B cell (primary cell): ENCODE results near the gene DENND10. TPM values are rescaled to one million over a fixed set of nuclear protein-coding genes. Genes with fewer than 3 reads are reported as not detected.
"Not testable (repeated sequence)": the region's sequence is repeated elsewhere in the genome, so short reads cannot be mapped to it uniquely, and the experiment has no call there.

ENCODE experiments used
- ATAC-seq: fragments of 200-7000 bp; cut with Tn5 transposase; one replicate; pipeline ENCODE4 v1.10.0; 2021; ENCODE audit warnings: low read depth, mild to moderate bottlenecking, moderate number of reproducible peaks, moderate library complexity
- CTCF ChIA-PET: fragments of 350-600 bp; sonication (Branson Sonifier 250); formaldehyde crosslinking; loops from one replicate; lab custom pipeline; 2021; ENCODE audit warnings: antibody characterized with exemption, inconsistent platforms; lab: Charles Lee
- POLR2A ChIA-PET: fragments of 350-600 bp; sonication (Branson Sonifier 250); formaldehyde crosslinking; loops from one replicate; lab custom pipeline; 2021; ENCODE audit warnings: antibody characterized with exemption; lab: Charles Lee
- DNase-seq: peaks from one replicate; pipeline ENCODE4 v3.0.0; 2013
- H2AFZ ChIP-seq: 2 replicates; pipeline ENCODE4 v1.6.1; 2012; ENCODE audit warnings: mild to moderate bottlenecking, low read depth, low read length; ENCODE audit not compliant: insufficient read depth, poor library complexity, severe bottlenecking
- H3K27ac ChIP-seq, 2 donors: 1 replicate in 1 of 2; 2 replicates in 1 of 2; pipeline ENCODE4 v1.5.1; 2012 to 2013; ENCODE audit warnings: low read length in 2 of 2, mild to moderate bottlenecking in 2 of 2, moderate library complexity in 1 of 2
- H3K27me3 ChIP-seq, 4 experiments: fragments of 200-600 bp in 1 of 4; sonication (generic) in 1 of 4; replicated peaks in 1 of 4; 1 replicate in 2 of 4; 2 replicates in 2 of 4; pipeline versions ENCODE4 v1.6.1 to v1.7.0; 2013 to 2016; ENCODE audit warnings: low read length in 3 of 4, mild to moderate bottlenecking in 2 of 4, mixed read lengths in 1 of 4, moderate library complexity in 1 of 4; ENCODE audit not compliant: insufficient read depth in 4 of 4, control insufficient read depth in 3 of 4; ENCODE audit errors: control extremely low read depth in 1 of 4
- H3K36me3 ChIP-seq, 2 experiments: replicated peaks in 1 of 2; 1 replicate in 1 of 2; 2 replicates in 1 of 2; pipeline versions ENCODE4 v1.6.1 to v1.7.1; 2013; ENCODE audit warnings: low read length in 1 of 2; ENCODE audit not compliant: insufficient read depth in 2 of 2, control insufficient read depth in 1 of 2; ENCODE audit errors: control extremely low read depth in 1 of 2, extremely low read depth in 1 of 2
- H3K4me1 ChIP-seq, 2 donors: fragments of 200-600 bp in 1 of 2; sonication (generic) in 1 of 2; 1 replicate in 1 of 2; 2 replicates in 1 of 2; pipeline versions ENCODE4 v1.5.1 to v1.6.1; 2013 to 2017; ENCODE audit warnings: low read length in 2 of 2; ENCODE audit not compliant: control insufficient read depth in 2 of 2, insufficient read depth in 2 of 2
- H3K4me2 ChIP-seq: replicated peaks from 2 replicates; pipeline ENCODE3; 2012; ENCODE audit warnings: mild to moderate bottlenecking, low read depth, low read length; ENCODE audit not compliant: poor library complexity, severe bottlenecking
- H3K4me3 ChIP-seq, 5 experiments: fragments of 200-600 bp in 1 of 5; sonication (generic) in 1 of 5; 1 replicate in 3 of 5; 2 replicates in 2 of 5; pipeline versions ENCODE4 v1.5.1 to v1.7.0; 2011 to 2016; ENCODE audit warnings: low read length in 4 of 5, mild to moderate bottlenecking in 4 of 5, low read depth in 2 of 5, control low read depth in 1 of 5, moderate library complexity in 1 of 5; ENCODE audit not compliant: insufficient read depth in 1 of 5; ENCODE audit errors: control extremely low read depth in 1 of 5, extremely low read depth in 1 of 5
- H3K79me2 ChIP-seq: fragments of 200-600 bp; sonication (generic); one replicate; pipeline ENCODE4 v1.6.0; 2016; ENCODE audit warnings: low read length; ENCODE audit not compliant: control insufficient read depth, insufficient read depth
- H3K9ac ChIP-seq: fragments of 200-600 bp; sonication (generic); 2 replicates; pipeline ENCODE4 v1.6.1; 2017; ENCODE audit warnings: mild to moderate bottlenecking, low read length, moderate library complexity
- H3K9me3 ChIP-seq, 3 donors: one replicate each; pipeline versions ENCODE4 v1.6.1 to v1.7.1; 2013; ENCODE audit warnings: low read length in 2 of 3; ENCODE audit not compliant: control insufficient read depth in 2 of 3, insufficient read depth in 1 of 3; ENCODE audit errors: control extremely low read depth in 1 of 3
- H4K20me1 ChIP-seq: 2 replicates; pipeline ENCODE4 v1.6.0; 2012; ENCODE audit warnings: mild to moderate bottlenecking, low read length; ENCODE audit not compliant: insufficient read depth, control insufficient read depth, poor library complexity, severe bottlenecking
- H3K27ac Mint-ChIP-seq: one replicate; pipeline ENCODE4 v1.8.0; 2021; ENCODE audit warnings: mixed read lengths
- H3K27me3 Mint-ChIP-seq: one replicate; pipeline ENCODE4 v1.8.0; 2021; ENCODE audit warnings: mixed read lengths
- H3K4me1 Mint-ChIP-seq: one replicate; pipeline ENCODE4 v1.8.0; 2021; ENCODE audit warnings: mixed read lengths
- H3K4me3 Mint-ChIP-seq: one replicate; pipeline ENCODE4 v1.8.0; 2021; ENCODE audit warnings: mixed read lengths
- H3K9me3 Mint-ChIP-seq: one replicate; pipeline ENCODE4 v1.8.0; 2022; ENCODE audit warnings: mixed read lengths; ENCODE audit not compliant: insufficient read depth
- EZH2 ChIP-seq: IDR thresholded peaks from 2 replicates; pipeline ENCODE4 v1.6.1; 2012; ENCODE audit warnings: borderline replicate concordance, low read depth, mild to moderate bottlenecking, moderate library complexity, low read length; ENCODE audit not compliant: insufficient read depth, poor library complexity, severe bottlenecking
- WGBS: methylation state at CpG from one replicate; pipeline ENCODE4 v1.1.5; 2013; ENCODE audit warnings: missing lambda C conversion rate; ENCODE audit not compliant: insufficient coverage; 5-methylcytosine and 5-hydroxymethylcytosine counted together
- intact Hi-C: fragments of 100-400 bp; cut with micrococcal nuclease; formaldehyde crosslinking; loops from one replicate; pipeline ENCODE4 v1.10.0; 2022
- polyA plus RNA-seq: library from polyadenylated mRNA; depleted of rRNA; stranded (reverse); fragments of >200 nt; gene quantifications from 2 replicates; pipeline ENCODE4 v1.2.3, GENCODE V29; 2012
- total RNA-seq, 2 donors: library from RNA; stranded (reverse); fragments of 120-200 nt in 1 of 2; gene quantifications; 1 replicate in 1 of 2; 2 replicates in 1 of 2; pipeline versions ENCODE4 v1.2.3 to v1.2.4, GENCODE V29; 2013 to 2022
- TF ChIP-seq, protein P1 (sequence below): fragments of 200-600 bp; IDR thresholded peaks from one replicate; pipeline ENCODE4 v1.8.0; 2022; ENCODE audit warnings: antibody characterized with exemption, mild to moderate bottlenecking

The DENND10 gene
- total and polyA plus RNA-seq, 2 donors (not counting 1 experiment from before 2014, with no cell fraction given): 16.6 to 24.4 TPM

DNA sequence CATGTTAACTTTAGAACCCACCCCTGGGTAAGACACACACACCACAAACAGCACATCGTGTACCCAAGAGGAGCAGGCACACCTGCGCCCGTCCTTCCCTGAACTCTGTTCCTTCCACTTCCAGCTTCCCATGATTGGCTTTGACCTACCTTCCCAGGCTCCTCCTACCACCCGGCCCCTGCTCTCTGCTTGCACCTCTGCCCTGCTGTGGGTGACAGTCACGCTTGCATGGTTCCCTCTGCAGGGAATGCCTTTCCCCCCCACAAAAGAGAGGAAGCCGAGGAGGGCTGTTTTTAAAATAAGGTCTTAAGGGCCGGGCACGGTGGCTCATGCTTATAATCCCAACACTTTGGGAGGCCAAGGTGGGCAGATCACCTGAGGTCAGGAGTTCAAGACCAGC lies 45.2 kb downstream of the DENND10 start:
- no peak overlapping the region for H3K4me3 ChIP-seq
- TF ChIP-seq, protein P1, sequence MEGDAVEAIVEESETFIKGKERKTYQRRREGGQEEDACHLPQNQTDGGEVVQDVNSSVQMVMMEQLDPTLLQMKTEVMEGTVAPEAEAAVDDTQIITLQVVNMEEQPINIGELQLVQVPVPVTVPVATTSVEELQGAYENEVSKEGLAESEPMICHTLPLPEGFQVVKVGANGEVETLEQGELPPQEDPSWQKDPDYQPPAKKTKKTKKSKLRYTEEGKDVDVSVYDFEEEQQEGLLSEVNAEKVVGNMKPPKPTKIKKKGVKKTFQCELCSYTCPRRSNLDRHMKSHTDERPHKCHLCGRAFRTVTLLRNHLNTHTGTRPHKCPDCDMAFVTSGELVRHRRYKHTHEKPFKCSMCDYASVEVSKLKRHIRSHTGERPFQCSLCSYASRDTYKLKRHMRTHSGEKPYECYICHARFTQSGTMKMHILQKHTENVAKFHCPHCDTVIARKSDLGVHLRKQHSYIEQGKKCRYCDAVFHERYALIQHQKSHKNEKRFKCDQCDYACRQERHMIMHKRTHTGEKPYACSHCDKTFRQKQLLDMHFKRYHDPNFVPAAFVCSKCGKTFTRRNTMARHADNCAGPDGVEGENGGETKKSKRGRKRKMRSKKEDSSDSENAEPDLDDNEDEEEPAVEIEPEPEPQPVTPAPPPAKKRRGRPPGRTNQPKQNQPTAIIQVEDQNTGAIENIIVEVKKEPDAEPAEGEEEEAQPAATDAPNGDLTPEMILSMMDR: no peak
- no peak for TF ChIP-seq EZH2
- Mint-ChIP-seq H3K27ac (no peak overlapping the region), H3K4me3 (no peak overlapping the region), H3K4me1 (no peaks in the 10 kb centered on the region), H3K9me3 (no peaks in the 10 kb centered on the region), H3K27me3 (no peaks in the 10 kb centered on the region)
- 94% methylated on average over 5 of the region's 8 CpGs for WGBS
- H2AFZ ChIP-seq: no peak overlapping the region
- H3K4me2 ChIP-seq: no peak overlapping the region
- H3K27me3 ChIP-seq: no peaks in the 10 kb centered on the region
- H3K9ac ChIP-seq: no peak overlapping the region
- CTCF ChIA-PET: no interaction called here
- H3K36me3 ChIP-seq: peaks cover 1 to 29% of the 10 kb centered on the region in 2 experiments
- peaks cover 0 to 1% (median 0%) of the 10 kb centered on the region in 3 donors for H3K9me3 ChIP-seq
- no peaks in the 10 kb centered on the region for H4K20me1 ChIP-seq
- no peak overlapping the region for H3K27ac ChIP-seq
- no peaks in the 10 kb centered on the region for H3K4me1 ChIP-seq
- DNase-seq (no peak), ATAC-seq (no peak)
- intact Hi-C loops: no loop called here
- no peaks in the 10 kb centered on the region for H3K79me2 ChIP-seq
- POLR2A ChIA-PET: no interaction called here

DNA sequence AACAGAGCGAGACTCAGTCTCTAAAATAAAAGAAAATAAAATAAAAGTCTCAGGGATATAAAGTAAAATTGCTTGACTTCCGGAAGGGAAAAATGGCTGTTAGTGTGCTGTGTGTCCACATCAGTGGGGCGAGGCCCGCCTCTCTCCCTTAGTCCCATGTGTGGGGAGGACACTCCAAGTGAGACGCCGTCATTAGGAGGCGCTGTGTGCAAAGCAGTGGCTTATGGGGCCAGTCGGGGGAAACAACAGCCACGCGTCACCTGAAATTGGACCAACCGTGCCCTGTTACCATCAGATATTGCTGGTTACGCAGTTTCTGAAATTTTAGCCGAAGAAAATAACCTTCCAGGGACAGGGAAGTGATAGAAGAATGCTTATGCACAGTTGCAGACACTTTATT lies 45.8 kb downstream of the DENND10 start:
- no peak for ATAC-seq
- Histone ChIP-seq H3K4me1 (no peaks in the 10 kb centered on the region), H4K20me1 (no peaks in the 10 kb centered on the region), H3K9ac (no peak overlapping the region), H3K27ac (no peak overlapping the region), H3K27me3 (no peaks in the 10 kb centered on the region), H3K79me2 (no peaks in the 10 kb centered on the region), H3K9me3 (peaks cover 0 to 1% (median 0%) of the 10 kb centered on the region in 3 donors), H3K36me3 (peaks cover 3 to 33% of the 10 kb centered on the region in 2 experiments), H3K4me2 (no peak overlapping the region), H3K4me3 (no peak overlapping the region), H2AFZ (no peak overlapping the region)
- H3K27me3 Mint-ChIP-seq: no peaks in the 10 kb centered on the region
- H3K9me3 Mint-ChIP-seq: no peaks in the 10 kb centered on the region
- intact Hi-C loops: no loop called here
- ChIA-PET POLR2A (no interaction called here), CTCF (no interaction called here)
- no peak for DNase-seq
- H3K27ac Mint-ChIP-seq: no peak overlapping the region
- no peak overlapping the region for H3K4me3 Mint-ChIP-seq
- TF ChIP-seq, protein P1: no peak
- TF ChIP-seq EZH2: no peak
- H3K4me1 Mint-ChIP-seq: no peaks in the 10 kb centered on the region
- WGBS: 91% methylated on average over 9 of the region's 13 CpGs

DNA sequence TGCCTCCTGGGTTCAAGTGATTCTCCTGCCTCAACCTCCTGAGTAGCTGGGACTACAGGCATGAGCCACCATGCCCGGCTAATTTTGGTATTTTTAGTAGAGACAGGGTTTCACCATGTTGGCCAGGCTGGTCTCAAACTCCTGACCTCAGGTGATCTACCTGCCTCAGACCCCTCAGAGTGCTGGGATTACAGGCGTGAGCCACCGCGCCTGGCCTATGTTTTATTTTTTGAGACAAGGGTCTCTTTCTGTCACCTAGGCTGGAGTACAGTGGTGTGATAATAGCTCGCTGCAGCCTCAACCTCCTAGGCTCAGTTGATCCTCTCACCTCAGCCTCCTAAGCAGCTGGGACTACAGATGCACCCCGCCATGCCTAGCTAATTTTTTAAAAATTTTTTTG lies 47.7 kb downstream of the DENND10 start:
- intact Hi-C loops, H3K27me3 Mint-ChIP-seq, H3K4me1 ChIP-seq, H3K9me3 ChIP-seq, H4K20me1 ChIP-seq, H3K9ac ChIP-seq, H3K4me3 ChIP-seq, DNase-seq, ATAC-seq, H3K27ac ChIP-seq, POLR2A ChIA-PET, H3K4me3 Mint-ChIP-seq, H3K79me2 ChIP-seq, H3K27me3 ChIP-seq, H3K4me2 ChIP-seq, H2AFZ ChIP-seq, H3K9me3 Mint-ChIP-seq, H3K27ac Mint-ChIP-seq, H3K4me1 Mint-ChIP-seq: not testable (repeated sequence)
- H3K36me3 ChIP-seq: peaks cover 1 to 50% of the 10 kb centered on the region in 2 experiments
- 100% methylated on average over 3 of the region's 6 CpGs for WGBS
- CTCF ChIA-PET: interaction anchor here (0.6 kb wide), 1 partner anchor 458 kb away, joined by 3 read pairs; no protein-coding TSS in a partner anchor
